Hematopoietic multipotent progenitor cell treated with erythropoietin and hydrocortisone succinate and interleukin-3 and kit ligand, for 8 days (in vitro differentiated cells): Measurements from ENCODE around the gene SPTBN1.

Source experiments
- DNase-seq: peaks from one replicate; pipeline ENCODE4 v3.0.0-alpha.2; 2015

The SPTBN1 gene

DNA sequence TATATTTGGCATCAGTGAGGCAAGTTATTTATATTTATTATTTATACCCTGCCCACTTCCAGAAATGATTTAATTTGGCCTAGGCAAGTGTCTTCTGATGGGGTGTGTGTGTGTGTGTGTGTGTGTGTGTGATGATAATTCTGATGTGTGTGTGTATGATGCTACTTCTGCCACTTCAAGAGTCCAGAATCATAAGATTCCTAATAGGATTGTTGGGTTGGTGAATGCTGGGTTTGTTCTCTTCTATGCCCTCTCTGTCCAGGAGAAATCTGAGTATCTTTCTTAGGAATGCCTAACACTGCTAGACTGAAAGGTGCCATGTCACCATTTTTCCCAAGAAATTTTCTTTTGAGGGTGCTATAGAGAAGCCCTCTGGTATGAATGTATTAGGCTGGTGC is 122.5 kb downstream of the SPTBN1 start:
- no peak for DNase-seq

DNA sequence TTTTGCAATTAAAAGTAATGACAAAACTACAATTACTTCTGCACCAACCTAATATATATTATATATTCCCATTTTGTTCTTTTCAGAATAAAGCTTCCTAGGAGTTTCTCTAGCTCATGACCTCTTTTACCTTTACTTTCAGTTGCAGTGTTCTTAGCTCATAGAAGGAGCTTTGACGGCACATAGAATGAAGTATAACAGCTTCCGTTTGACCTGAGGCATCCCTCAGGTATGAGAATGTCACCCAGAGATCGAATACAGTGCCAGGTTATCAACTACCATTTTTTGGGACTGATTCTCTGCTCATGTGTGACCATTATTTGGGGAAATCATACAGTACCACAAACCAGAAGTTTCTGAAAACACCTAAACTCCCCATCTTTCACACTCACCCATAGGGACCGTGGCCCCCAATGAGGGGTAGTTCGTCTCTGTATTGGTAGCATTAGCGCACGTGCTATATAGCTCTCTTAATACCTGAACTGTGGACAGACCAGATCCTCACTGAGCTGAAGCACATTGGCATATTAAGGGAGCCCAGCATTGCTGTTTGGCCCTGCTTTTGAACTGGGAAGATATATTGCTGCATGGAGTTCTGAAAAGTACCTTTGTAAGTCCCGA is 123.0 kb downstream of the SPTBN1 start:
- no peak for DNase-seq

DNA sequence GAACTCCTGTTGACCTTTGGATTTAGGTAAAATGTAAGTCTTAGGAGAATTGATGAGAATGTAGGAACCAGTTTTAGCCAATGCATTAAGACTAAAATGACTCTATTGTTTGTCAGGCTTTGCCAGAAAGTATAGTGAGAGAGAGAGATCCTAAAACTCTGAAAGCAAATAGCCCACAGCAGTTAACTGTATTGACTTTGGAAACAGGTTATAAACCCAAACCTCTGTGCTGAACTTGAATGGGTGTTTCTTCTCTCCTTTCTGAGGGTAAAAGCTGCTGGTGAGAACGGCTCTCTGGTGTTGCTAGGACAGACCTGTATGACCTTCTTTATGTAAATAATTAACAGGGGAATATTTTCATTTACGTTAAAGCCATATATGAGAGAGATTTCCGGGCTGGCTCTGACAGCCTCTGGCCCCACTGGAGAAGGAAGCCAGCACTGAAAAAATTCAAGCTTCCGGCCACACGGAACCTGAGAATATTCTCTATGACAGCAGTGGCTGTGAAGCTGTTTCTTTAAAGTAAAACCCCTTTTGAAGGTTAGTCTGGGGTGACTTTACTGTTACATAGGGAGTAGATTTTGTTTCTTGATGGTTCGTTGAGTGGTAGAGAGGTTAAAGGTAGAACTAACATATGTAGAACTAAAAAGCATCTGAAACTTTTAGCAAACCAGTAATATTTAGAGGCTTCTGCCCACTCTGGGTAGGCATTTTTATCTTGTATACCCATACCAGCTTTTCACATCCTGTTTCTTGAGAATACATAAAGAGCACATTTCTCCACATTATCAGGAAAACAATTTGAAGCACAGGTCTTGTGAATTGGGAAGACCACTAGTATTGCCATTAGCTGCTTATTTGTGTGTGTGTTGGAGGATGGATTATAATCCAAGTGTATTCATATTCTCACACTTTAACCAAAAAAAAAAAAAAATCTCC is 123.8 kb downstream of the SPTBN1 start:
- no peak for DNase-seq

DNA sequence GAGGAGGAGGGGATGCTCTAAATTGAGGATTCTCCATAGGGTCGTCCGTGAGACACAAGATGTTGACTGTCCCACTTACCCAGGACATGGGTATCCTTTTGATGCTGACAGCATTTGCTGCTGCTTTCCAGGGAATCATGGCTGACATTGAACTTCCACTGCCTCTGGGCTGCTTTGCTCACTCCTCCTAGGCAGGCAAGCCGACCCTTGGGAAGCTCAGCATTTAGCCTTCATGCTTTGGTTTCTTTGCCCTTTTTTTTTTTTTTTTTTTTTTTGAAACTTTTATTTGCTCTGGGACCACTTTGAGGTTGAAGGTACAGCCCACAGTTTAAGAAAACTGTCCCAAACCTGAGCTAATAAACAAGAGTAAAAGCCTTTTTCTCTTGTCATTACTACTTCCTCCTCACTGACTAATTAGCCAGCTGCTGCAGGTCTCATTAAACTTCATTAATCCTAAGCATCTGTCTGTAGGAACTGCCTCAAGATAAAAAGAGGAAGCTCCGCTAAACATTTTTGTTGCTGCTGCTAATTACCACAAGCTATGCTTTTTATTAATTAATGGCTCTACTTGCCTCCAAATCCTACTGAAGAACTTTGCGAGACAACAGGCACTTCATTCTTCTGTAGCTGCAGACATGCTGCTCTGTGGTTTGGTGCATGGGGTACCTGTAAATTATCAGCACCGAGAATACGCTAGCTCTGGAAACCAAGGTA is 125.4 kb downstream of the SPTBN1 start:
- peak; percentile 20 for DNase-seq

DNA sequence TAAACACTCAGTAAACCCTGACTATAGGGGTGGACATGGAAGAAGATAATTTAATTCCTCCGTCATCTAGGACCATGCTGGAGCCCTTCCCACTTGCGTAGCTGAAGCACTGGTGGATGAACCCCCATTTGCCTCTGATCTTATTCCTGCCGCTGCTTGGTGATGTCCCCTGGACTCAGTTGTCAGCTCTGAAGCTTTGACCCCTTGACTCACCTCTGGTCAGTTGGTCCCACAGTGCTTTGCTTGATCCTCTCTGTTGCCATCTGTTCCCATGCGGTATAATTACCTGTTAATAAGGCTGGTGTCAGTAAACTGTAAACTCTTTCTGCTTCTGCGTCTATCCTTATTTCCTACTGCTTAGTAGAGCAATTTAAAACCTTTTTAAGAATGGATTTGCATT is 126.9 kb downstream of the SPTBN1 start:
- DNase-seq, result no peak

DNA sequence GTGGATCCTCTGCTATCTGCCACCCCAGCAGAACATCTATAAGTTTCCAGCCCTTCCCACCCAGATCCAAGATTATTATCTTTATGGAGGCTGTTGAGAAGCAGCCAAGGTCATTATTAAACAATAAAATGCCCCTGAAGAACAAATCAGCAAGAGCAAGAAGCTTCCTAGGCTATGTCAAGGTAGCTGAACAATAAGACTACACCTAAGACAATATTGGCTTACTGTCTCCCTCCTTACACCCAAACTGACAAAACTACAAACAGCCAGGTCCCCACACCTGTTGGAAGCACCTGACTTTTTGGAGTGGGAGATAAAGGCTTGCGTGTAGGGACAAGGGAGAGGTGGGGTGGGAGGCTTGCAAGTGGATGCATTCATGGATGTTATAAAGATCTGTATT is 128.5 kb downstream of the SPTBN1 start:
- no peak for DNase-seq

DNA sequence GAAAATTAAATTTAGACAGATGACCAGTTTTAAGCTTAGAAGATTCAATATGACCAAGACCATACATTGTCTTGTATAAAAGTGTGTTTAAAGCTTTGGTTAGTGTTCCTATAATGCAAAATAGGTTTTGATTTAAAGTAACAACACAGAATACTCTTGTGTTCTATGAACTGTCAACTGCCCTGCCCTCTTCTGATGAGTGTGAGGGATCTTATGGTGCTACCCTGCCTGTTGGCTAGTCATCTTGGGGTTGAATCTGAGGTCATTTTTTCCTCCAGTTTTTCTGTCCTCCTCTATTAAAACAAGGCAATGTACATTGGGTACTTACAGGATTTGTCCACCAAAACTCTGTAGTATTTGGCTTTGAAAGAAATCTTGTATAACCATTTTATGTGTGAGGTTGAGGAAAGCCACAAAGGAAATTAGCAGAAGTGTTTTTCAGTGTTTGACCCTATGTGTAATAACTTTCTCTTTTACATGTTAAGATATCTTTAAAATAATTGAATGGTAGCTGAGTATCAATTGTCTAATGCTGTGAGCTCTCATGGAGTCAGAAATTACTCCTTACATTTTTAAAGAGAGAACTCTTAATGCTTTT is 129.1 kb downstream of the SPTBN1 start:
- DNase-seq, result no peak

DNA sequence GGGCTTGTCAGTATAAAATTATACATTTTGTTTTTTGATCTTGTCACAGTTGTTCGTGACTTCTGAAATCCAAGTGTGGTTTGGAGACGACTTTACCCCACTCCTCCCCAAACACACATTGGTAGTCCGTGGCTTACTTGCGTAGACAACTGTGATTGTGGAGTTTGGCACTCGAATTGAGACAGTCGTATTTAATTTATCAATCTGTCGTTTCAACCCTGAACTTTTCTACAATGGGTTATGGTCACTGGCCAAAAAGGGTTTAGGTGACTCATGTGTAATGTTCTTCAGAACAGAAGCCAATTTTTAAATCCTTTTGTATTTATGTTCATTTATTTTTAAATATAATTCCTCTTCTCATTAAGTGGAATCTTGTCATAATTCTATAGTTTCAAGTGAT is 129.9 kb downstream of the SPTBN1 start:
- no peak for DNase-seq

DNA sequence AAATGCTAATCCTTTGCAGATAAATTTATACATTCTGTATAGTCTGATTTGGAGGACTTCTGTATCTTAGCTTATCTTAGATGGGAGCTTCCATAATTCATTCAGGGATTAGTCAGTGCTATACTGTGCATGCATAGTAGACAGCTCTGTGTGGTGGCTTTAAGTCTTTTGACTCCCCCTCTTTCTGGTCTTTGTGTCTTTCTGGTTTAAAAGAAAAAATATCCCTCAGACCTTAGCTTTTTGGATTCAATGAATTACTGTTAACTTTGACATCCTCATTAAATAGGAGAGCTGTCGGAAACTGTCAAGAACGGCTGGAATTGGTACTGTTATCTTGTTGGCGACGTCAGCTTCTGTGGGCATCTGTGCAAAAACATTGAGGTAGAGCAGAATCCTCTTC is 130.4 kb downstream of the SPTBN1 start:
- no peak for DNase-seq

DNA sequence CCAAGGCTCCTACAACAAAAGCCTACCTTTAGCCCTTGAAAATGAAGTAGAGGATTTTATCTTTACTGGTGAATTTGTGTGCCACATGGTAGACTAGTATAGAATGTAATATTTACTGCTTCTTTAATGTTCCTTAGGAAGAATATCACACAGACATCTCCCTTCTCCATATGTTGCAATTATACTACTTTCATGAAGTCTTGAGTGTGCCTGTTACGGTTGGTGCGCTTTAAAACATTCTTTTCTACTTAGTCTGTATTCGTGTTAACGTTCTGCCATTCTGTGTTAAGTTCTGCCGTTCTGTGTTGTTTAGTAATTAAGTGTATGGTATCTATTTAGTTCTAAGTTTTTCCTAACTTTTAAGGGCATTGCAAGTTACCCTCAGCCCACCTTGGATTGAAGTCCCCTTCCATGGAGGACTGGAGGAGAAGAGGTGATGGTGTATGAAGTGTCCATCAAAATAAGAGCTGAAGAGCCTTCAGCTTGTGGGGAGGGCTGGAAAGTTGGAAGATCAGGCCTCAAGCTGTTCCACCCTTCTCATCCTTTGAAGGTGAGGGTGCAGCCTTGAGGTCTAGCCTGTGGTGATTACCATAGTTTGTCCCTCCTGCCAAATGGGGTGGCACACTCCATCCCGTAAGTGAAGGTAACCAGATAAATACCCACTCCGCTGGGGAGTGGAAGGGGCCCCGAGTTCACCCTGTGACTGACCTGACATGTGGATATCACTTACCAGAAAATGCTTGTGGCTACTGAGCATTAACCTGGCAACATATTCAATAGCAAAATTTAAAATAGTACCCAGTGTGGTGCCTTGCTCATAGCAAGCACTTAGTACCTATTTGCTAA is 131.3 kb downstream of the SPTBN1 start:
- no peak for DNase-seq

DNA sequence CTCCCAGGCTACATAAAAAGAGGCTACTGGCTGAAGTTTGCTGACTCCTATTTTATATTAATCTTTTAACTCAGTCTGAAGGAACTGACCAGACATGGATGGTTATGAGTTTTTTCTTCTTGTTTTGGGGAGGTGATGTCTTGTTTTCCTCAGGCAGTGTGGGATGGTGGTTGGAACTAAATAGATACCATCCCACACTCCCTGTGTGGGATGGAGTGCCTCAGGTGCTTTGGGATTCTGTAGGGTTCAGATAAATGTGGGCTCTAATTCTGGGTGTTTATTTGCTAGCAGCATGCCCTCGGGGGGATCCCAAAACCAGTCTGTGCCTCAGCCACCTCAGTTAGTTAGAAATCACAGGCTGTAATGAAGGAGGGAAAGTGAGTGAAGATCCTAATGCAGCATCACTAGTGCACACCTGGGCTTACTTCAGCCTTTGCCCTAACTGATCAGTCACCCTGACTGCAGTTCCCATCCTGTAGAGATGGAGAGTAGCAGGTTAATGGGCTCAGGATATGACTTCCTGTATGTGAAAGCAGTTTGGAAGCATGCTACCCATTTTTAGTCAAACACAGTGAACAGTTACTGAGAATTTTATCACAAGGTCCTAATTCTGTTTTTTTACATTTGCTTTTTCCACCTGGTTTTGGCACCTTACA is 132.2 kb downstream of the SPTBN1 start:
- DNase-seq, result no peak

DNA sequence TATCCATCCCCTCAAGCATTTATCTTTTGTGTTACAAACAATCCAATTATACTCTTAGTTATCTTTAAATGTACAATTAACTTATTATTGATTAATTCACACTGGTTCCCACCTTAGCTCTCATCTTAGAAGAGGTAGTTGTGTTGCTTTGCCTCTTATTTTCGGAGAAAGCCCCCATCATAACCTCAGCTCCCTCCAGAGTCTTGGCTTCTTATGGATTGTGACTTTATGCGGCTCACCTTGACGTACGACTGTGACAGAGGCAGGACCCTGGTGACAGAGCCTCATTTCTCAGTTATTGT is 132.9 kb downstream of the SPTBN1 start:
- DNase-seq, result no peak

DNA sequence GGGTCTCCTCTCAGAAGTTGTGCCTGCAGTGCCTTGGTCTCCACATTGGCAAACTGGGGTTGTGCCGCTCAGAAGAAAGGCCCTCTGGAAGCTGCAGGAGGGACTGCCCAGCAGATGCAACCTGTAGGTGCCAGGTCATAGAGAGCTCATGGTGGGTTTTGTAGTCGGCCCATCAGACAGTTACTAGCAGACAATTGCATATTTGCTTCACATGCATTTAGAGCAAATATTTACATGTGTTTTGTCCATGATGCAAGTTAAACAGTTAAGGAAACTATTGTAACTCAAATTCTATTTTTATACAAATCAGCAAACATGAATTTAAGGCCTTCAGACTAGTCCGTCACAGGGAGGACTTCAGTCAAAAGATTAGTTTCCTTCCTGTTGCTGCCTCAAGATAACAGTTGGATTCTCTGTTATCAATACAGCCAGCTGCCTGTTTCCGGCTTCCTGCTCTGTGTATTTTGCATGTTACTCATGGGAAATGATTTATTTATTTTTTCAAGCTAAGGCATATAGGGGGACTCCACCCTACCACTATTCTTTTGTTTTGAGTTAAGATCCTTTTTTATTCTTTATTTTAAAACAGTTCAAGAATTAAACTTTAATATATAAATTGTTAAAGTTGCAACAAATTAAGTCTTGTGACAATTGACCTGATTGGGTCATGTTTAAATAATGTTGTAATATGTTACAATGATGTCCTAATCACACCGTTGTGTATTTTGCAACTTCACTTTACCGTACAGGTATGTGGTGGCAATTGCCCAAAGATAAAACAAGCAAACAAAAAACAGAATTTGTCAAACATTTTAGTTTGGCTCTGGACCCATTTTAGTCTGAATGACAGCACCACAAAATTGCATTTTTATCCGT is 133.5 kb downstream of the SPTBN1 start:
- DNase-seq, result peak; percentile 88

DNA sequence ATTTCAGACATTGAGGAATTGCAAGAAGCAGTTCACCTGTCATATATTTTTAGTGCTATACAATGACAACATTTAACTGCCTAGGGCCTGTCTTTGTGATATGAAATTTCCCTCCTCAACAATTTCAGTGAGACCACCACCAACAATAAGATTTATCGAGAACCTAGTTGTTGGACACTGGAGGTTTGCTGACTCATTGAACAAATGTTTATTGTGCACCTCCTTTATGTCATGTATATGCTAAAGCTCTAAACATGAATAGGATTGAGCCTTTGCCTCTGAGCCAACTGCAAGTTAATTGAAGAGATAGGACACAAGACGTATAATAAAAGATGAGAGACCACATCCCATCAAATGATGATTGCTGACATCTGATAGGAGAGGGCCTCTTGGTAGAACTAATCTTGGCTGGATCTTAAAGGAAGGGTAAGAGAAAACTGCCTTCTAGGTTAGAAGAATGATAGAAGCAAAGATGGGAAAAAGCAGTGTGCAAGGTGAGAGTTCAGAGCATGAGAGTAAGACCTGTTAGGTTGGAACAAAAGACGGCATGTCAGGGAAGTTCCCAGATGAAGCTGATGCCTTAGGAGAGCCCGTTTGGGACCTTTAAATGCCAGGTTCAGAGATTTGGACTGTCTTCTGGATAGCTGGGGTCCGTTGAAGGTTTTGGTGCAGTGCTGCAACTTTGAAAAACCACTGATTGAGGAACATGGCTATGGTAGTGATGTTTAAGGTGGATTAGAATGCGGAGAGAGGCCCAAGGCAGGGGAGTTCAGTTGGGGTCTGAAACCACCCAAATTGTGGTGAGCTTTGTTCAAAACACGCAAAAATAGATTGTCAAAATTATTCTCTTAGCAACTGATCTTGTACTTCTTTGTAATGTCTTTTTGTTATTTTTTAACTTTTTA is 134.3 kb downstream of the SPTBN1 start:
- no peak for DNase-seq

DNA sequence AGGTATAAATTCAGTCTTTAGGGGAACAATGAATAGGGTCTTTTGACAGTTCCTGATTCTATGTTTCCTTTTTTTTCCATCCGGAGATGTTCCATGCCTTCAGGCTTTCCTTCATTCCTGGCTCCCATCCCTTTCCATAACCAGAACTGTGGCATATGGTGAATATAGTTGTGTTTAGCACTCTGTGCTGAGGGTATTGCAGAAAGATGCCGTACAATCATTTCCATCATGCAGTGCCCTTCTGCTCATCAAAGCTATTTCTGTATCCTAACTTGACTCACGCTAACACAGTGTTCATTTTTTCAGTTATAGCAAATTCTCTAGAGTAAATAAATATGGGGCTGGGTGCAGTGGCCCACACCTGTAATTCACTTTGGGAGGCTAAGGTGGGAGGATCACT is 135.4 kb downstream of the SPTBN1 start:
- no peak for DNase-seq

DNA sequence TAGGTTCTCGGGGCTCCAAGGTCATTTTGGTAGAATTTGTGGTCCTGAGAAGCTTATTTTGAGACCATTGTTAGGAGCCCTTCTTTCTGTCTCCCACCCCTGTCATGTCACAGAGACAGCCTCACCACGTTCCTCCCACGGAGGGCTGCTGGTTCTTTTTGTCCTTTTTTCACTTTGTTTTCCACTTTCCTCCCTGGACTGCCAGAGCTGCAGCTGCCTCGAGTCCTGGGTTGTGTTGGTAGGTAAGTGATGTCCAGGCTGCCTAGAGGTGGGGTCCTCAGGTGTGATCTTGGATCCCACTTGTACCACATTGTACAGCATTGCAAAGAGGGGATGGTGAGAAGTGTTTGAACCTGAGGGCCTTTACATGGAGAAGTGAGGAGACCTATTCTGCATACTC is 137.1 kb downstream of the SPTBN1 start:
- no peak for DNase-seq

DNA sequence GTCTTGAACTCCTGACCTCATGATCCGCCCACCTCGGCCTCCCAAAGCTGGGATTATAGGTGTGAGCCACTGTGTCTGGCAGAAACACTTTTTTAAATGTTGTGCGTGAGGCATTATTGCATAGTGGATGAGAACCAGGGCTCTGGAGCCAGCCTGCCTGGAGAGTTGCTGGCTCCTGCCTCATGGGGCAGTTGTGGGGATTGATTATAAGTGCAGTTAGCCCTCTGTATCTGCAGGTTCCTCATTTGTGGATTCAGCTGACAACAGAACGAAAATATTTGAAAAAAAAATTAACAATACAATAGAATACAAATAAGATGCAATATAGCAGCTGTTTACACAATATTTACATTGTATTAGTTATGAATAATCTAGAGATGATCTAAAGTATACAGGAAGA is 137.9 kb downstream of the SPTBN1 start:
- DNase-seq, result no peak

DNA sequence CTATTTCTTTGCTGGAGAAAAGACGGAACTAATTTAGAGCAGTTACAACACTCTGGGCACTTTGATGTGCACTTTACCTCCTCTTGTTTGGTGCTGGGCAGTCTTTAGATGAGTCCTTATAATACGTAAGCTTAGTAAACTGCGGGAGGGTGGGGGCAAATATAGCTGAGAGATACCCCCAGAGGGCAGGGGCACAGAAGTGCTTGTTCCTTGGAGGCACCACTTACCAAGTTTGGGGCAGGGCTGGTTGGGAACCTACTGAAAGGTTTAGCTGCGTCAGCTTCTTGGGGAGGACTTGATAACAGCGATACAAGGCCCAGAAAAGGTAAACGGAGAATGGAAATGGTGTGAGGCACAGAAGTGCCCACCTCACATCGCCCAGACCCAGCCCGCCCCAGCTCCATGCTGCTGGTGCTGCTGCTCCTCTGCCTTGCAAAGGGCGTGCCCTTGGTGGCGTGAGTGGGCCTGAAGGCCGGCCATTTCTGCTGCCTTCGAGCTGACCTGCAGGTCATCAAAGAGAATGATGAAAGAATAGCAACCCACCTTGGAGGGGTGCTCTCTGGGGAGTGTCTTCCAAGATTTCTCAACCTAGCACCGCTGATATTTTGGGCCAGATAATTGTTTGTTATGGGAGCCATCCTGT is 139.2 kb downstream of the SPTBN1 start:
- no peak for DNase-seq
